NCI-H82 (cell line): ENCODE results near the gene DNER.
A peak's percentile ranks its signal among the peaks of the same experiment; 100 is the strongest.

Experiments
- DNase-seq: peaks from one replicate; lab custom pipeline; 2025; lab: John Stamatoyannopoulos, UW

Gene DNER

DNA sequence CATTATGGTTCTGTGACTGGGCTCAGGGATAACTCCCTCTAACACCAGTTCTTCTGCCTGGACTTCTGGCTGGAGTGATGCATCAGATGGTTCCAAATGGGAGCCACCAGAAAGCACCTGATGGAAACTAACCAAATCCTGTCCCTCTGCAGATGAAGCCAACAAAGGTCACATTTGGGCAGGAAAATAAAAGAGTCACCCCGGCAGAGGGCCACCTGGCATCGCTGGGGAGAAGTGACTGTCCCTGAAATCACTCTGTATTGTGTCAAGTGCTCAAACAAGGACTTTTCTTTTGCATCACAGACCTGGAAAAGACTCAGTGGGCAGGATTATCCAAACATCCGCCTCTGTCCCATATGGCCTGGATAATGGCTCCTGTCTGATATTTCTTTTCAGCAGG lies 47.5 kb downstream of the DNER start:
- DNase-seq = no peak

- no peak for DNase-seq
These were observed 49.2 kb downstream of the DNER start for GRCh38 chr2:229665158-229665557.

DNA sequence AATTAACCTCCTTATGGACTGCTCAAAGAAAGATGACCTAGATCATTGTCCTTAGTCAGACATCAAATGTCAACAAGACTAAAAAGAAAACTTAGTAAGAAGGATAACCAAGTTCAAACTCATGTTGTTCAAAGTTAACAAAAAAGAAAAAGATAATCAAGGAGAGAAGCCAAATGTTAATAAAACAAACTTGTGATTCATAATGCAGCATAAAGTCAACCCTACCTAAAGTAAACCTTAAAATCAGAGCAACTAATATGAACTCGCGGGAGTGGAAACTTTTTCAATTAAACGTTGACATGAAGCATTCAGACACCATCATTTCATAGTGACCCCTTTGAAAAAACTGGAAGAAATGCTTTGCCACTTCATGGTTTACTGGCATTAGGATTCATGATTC lies 52.9 kb downstream of the DNER start:
- DNase-seq = no peak

DNA sequence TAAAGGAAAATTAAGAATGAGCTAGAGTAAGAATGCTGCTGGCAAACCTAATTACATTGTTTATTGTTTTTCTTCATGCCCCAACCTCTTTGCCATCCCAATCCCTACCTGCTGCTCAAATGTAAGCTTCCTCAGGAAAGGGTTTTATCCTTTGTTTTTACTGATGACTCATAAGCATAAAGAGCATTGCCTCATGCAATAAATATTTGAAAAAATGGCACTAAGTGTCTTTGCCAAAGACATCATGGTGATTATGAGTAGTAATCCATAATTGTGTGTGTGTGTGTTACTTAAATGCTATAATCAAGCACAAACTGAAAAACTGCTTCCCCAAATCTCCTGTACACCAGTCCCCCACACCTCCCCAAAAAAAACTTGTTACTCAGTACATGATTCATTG lies 53.4 kb downstream of the DNER start:
- DNase-seq = no peak

GRCh38 chr2:229660391-229660790 lies 54.0 kb downstream of the DNER start:
- DNase-seq = no peak

DNA sequence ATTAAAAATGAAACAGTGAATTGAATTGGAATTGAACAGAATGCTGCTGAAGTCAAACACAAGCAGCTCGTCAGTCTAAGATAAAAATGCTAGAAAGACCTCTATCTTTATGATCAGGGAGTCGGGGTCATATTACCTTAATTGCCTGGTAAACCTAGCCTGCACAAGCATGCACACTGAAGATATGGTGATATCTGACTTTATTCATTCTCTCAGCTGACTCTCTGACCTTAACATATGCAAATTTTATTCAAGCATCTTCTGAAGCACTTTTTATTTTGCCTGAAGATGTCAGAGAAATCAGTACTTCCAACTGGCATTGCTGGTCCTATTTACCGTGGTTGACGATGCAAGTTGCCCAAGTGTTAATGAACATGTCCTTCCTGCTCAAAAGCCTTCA lies 56.4 kb downstream of the DNER start:
- no peak for DNase-seq

GRCh38 chr2:229654437-229654836 lies 59.9 kb downstream of the DNER start:
- no peak for DNase-seq

DNA sequence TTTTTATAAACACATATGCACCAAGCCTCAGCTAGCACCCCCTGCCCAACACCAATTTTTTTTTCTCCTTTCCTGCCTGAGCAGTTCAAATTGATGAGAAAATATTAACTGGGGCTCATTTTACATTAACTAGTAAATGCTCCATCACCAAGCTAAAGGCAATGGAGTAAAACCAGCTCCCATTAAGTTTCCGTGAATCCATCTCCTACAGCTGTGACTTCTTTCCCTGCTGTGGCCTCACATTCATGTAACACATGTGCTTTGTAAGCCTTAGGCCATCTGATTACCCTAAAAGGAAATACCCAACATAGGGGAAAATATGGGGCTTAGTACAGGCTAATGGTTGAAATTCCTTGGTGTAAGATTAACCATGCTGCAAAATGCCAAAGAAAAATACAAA lies 60.8 kb downstream of the DNER start:
- no peak for DNase-seq

GRCh38 chr2:229652796-229653195 lies 61.6 kb downstream of the DNER start:
- no peak for DNase-seq

- no peak for DNase-seq
These were observed 63.5 kb downstream of the DNER start for GRCh38 chr2:229650901-229651300.

DNA sequence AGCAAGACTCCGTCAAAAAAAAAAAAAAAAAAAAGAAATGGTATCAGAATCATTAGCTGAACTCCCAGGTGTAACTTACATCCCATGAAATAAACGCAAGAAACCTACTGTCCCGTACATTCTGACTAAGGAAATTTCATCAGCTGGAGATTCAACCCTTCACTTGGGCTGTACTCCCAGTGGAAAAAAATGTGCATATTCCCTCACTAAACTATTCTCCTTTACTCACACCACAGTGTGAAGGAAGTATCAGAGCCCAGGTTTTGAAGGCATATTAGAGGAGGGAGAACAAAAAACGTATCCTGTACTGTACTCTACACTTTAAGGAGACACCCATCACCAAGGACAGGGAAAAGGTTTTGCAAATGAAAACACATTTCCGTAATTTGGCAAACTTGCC lies 64.3 kb downstream of the DNER start:
- no peak for DNase-seq

DNA sequence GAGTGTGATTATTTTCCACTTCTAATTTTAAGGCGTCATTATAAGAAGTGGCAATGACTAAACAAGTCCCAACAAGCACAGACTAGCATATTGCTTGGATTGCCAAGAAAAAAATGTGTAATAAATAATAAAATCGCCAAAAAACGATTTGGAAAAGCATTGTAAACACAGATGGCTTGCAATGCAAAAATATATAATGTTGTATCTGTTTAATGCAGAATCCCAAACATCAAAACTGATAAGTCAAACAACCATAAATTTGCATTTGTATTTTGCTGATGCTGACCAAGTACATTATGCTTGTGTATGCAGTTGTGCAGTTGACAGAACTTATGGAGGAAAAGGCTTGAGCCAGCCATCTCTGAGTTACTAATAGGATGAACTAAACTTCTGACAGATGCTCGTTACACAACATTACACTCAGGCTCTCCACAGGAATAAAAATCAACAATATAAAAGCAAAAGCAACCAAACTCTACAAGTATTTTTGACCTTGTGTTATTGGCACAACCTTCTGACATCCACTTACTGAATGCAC lies 68.1 kb downstream of the DNER start:
- DNase-seq = no peak

DNA sequence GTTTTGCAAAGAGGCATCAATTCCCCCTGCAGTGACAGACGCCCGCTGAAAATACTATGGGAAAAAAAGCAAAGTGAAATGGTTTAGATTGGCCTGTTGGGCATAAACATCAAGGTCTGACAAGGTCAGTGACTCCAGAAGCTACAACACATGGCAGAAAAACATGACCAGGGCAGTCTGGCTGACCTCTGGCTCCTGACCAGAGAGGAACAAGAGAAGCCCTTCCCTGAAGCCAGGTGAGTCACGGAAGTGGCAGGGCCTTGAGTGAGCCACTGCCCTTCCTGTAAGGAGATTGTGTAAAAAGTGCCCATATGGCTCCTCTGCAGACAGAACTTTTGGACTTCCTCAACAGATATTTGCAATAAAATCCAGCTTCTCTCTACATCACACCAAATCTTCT lies 72.0 kb downstream of the DNER start:
- no peak for DNase-seq

- no peak for DNase-seq
These were observed 72.7 kb downstream of the DNER start for GRCh38 chr2:229641676-229642075.

DNA sequence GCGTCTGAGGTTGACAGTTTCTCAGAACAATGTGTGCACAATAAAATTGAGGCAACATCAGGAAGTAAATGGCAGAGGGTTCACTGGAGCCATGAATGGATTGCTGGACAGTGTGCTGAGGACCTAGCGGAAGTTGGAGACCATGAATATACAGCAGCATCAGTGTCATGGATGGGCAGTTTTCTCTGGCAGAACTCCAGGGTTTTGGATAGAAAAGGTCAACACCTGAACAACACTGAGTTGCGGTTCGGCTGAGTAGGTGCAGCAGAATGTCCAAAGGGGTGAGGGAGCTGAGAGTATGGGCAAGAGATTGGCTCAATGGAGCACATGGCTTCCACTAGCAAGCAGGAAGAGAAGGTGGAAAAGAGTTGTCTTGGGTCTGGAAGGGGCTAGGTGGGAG lies 73.7 kb downstream of the DNER start:
- no peak for DNase-seq

- no peak for DNase-seq
These were observed 77.8 kb downstream of the DNER start for GRCh38 chr2:229636571-229636970.

DNA sequence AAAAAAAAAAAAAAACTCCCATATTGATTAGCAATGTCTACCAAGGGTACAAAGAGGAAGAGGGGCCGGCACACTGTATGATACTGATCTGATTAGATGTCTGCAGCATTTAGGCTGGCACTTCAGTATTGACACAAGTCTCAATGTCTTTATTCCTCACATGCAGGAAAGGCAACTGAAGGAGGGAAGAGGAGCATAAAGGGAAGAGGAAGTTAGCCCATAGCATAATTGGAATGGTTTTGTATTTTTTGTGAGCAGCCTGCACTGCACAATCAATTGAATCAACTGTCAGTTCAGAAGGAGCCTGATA lies 79.0 kb downstream of the DNER start:
- DNase-seq = no peak

DNA sequence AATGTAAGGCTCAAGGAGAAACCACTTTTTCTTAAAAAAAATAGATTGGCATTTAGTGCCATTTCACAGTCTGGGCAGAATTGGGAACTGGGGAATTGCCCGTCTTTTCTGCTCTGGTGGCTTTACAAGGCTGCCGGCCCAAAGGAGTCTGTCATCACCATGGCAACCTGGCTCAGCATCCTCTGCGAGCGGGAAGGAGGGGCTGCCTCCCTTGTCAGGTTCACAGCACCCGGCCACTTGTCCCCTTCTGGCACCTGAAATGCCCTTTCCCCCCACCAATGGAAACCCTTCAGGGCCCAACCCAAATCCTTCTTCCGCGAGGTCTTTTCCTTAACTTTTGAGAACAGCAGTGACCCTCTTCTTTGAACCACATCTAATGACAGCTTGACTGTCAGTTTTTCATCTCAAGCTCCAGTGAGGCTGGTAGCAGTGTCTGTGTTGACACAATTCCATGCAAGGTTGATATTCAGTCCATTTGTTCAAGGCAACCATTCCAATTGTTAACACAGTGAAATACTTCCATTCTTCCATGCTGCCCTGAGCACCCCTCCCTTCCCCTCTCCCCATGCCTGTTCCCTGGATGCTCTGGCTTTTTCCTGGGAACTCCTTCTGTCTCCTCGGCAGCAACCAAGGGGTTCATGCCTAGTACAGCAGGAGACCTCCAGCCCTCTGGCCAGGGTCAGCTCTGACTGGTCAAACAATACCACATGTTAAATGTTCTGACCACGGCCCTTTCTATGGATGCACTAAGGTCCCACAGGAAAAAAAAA lies 79.6 kb downstream of the DNER start:
- peak; percentile 11 for DNase-seq

- DNase-seq = no peak
These were observed 80.8 kb downstream of the DNER start for GRCh38 chr2:229633556-229633955.

- no peak for DNase-seq
These were observed 85.3 kb downstream of the DNER start for GRCh38 chr2:229629039-229629438.

GRCh38 chr2:229627728-229628127 lies 86.6 kb downstream of the DNER start:
- DNase-seq = no peak

GRCh38 chr2:229622495-229623355 lies 91.6 kb downstream of the DNER start:
- DNase-seq = no peak

DNA sequence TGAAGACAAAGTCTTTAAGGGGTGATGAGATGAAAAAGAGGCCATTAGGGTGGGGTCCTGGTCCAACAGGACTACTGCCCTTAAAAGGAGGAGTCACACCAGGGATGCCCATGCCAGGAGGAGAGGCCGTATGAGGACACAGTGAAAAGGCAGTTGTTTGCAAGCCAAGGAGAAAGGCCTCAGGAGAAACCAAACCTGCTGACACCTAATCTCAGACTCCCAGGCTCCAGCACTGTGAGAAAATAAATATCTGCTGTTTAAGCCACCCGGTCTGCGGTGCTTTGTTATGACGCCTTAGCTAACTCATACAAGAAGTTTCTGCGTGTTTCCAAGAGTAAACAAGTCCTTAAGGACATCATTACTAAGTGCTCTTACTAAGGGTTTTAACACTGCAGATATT lies 93.6 kb downstream of the DNER start:
- no peak for DNase-seq
